Epithelial cell of prostate (primary cell): Measurements from ENCODE around the gene SUPT20HL1.
"Not testable (repeated sequence)": the region's sequence is repeated elsewhere in the genome, so short reads cannot be mapped to it uniquely, and the experiment has no call there.

Source experiments
- DNase-seq: peaks from one replicate; pipeline ENCODE4 v3.0.0-alpha.2; 2011; ENCODE audit warnings: low read depth, low spot score
- H3K27ac ChIP-seq: fragments of 450-650 bp; 2 replicates; pipeline ENCODE4 v1.5.1; 2017; ENCODE audit warnings: mild to moderate bottlenecking

Gene SUPT20HL1

DNA sequence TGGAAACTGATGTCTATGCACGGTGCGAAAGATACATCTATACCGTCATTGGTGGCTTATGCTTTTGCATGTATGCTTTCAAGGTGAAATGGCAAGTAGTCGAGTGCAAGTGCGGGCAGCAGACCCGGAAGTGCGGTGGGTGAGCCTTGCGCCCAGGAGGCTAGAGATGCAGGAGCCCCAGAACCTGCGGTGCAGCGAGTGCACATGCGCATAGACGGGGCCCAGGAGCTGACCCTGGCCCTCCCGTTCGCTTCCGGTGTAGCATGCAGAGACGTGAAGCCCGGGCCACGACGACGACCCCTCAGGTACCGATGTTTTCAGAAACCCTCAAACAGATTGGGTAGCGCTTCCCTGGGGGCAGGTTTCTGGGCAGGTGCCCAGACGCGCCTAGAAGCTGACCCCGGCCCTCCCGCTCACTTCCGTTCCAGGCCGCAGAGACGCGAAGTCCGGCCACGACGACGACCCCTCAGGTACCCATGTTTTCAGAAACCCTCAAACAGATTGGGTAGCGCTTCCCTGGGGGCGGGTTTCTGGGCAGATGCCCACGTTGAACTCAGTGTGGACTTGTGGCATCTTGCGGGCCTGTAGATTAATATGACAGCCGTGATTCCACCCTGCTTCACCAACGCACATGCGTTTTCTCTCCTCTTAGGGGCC is 1.8 kb downstream of the SUPT20HL1 start:
- not testable (repeated sequence) for H3K27ac ChIP-seq, DNase-seq

DNA sequence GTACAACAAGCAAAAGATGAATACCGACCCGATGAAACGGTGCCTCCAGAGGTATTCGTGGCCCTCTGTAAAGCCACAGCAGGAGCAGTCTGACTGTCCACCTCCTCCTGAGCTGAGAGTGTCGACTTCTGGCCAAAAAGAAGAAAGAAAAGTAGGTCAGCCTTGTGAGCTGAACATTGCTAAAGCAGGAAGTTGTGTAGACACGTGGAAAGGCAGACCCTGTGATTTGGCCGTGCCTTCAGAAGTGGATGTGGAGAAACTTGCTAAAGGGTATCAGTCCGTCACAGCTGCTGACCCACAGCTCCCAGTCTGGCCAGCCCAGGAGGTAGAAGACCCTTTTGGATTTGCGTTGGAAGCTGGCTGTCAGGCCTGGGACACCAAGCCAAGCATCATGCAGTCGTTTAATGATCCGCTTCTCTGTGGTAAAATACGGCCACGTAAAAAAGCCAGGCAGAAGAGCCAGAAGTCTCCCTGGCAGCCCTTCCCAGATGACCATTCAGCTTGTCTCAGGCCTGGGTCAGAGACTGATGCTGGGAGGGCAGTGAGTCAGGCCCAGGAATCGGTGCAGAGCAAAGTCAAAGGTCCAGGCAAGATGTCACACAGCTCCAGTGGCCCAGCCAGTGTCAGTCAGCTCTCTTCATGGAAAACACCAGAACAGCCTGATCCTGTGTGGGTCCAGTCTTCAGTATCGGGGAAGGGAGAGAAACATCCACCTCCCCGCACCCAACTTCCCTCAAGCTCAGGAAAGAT is 3.2 kb downstream of the SUPT20HL1 start:
- not testable (repeated sequence) for H3K27ac ChIP-seq, DNase-seq

- no peak for DNase-seq
- H3K27ac ChIP-seq: no peak overlapping the region
These were observed 3.9 kb downstream of the SUPT20HL1 start for GRCh38 chrX:24364326-24364725.

DNA sequence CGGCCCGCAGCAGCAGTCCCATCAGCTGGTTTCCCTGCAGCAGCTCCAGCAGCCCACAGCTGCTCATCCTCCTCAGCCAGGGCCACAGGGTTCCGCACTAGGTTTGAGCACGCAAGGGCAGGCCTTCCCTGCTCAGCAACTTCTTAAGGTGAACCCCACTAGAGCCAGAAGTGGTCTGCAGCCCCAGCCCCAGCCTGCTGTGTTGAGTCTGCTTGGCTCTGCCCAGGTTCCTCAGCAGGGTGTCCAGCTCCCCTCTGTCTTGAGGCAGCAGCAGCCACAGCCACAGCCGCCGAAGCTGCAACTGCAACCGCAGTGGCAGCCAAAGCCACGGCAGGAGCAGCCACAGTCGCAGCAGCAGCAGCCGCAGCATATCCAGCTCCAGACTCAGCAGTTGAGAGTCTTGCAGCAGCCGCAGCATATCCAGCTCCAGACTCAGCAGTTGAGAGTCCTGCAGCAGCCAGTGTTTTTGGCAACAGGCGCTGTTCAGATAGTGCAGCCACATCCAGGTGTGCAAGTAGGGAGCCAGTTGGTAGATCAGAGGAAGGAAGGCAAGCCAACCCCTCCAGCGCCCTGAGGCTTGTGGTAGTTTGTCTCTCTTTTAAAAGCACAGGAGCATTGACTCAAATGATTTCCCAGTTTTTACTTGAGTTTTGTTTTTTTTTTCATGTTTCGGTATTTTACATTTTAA is 4.6 kb downstream of the SUPT20HL1 start:
- H3K27ac ChIP-seq: no peak overlapping the region
- DNase-seq: no peak

- H3K27ac ChIP-seq, DNase-seq: not testable (repeated sequence)
These were observed 6.4 kb downstream of the SUPT20HL1 start for GRCh38 chrX:24366762-24367400.

DNA sequence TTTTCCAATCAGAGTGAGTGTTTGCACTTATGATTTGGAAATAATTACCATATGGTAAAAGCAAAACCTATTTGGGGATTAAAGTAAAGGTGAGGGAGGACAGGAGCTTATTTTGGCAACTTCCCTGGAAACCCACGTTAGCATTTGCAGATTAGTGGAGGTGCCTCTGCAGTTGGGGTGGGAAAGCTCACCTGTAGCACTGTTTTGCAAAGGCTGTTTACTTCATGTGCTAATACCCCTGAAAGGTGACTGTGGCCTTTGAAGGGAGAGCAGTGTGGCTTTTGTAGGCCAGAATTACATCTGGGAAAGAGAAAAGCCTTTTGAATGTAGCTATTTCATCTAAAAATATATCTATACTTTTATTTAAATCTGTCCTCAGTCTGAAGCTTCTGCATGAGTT is 9.4 kb downstream of the SUPT20HL1 start:
- no peak for DNase-seq
- no peak overlapping the region for H3K27ac ChIP-seq

GRCh38 chrX:24371391-24371972 is 11.0 kb downstream of the SUPT20HL1 start:
- H3K27ac ChIP-seq: no peak overlapping the region
- DNase-seq: no peak

DNA sequence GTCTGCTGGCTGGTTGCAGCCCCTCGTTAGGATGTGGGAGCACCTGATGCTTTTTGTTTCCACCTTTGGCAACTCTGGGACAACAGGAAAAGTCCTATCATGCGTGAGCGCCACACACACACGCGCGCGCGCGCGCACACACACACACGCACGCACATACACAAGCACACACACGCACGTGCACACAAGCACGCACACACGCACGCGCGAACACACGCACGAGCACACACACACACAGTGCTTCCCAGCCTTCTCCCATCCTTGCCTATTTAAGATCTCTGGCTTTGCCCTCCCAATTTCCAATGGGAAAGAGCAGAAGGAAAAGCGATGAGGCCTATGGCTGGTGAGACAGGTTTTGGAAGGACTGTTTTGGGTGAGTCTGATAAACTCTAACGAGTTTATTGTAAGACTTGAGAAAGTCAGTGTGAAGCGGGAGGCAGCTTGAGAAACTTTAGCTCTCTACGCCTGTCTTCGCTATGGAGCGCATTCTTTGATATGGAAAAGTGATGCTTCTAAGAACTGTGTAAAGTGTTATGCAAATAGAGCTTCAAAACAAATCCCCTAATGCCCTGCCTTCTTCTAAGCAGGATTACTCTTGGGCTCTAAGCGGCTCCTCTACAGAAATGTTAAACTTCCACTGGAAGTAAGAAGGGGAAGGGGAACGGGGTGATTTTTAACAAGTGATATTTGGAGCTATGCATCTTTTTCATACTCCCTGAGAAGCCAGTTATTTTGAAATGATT is 11.8 kb downstream of the SUPT20HL1 start:
- DNase-seq: no peak
- H3K27ac ChIP-seq: no peak overlapping the region

DNA sequence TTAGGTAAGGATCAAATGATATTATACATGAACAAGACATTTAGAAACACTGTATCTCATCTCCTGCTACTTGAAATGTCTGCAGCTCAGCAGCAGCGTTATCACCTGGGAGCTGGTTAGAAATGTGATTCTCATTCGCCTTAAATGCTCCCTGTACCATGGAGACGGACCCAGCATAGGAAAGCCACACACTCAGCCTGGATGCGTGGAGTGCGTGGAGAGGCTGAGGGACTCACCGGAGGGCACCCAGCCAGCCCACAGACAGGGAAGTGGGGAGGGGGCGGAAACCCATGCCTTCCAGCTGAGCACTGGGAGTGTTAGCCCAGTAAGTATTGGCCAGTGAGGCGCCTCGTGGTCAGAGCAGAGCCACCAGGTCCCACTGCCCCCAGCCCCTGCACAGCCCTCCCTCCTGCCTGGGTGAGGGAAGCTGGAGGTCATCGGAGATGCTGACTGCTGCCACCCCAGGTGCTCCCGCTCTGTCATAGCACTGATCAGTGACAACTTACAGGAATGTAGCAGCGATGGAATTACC is 15.2 kb downstream of the SUPT20HL1 start:
- no peak for DNase-seq
- H3K27ac ChIP-seq: no peak overlapping the region

GRCh38 chrX:24376403-24376802 is 16.0 kb downstream of the SUPT20HL1 start:
- H3K27ac ChIP-seq: no peak overlapping the region
- DNase-seq: no peak

DNA sequence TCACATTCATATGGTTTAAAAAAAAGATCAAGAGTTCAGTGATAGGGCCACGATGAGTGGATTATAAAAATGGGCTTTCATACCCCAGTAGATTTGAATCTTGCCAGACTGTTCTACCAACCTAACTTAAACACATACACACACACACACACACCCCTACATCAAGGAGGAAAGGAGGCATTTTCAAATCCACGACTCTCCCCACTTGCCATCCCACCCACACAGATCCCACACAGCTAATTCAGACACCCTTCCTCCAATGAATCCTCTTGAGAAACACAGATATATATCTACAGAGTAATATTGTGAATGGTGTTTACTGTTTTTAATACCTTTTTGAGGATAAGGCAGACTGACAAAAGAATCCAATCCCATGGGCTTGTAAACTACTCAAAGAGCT is 16.8 kb downstream of the SUPT20HL1 start:
- H3K27ac ChIP-seq: no peak overlapping the region
- no peak for DNase-seq

GRCh38 chrX:24377911-24378468 is 17.6 kb downstream of the SUPT20HL1 start:
- no peak overlapping the region for H3K27ac ChIP-seq
- DNase-seq: no peak

GRCh38 chrX:24378706-24379105 is 18.3 kb downstream of the SUPT20HL1 start:
- H3K27ac ChIP-seq: no peak overlapping the region
- DNase-seq: no peak

DNA sequence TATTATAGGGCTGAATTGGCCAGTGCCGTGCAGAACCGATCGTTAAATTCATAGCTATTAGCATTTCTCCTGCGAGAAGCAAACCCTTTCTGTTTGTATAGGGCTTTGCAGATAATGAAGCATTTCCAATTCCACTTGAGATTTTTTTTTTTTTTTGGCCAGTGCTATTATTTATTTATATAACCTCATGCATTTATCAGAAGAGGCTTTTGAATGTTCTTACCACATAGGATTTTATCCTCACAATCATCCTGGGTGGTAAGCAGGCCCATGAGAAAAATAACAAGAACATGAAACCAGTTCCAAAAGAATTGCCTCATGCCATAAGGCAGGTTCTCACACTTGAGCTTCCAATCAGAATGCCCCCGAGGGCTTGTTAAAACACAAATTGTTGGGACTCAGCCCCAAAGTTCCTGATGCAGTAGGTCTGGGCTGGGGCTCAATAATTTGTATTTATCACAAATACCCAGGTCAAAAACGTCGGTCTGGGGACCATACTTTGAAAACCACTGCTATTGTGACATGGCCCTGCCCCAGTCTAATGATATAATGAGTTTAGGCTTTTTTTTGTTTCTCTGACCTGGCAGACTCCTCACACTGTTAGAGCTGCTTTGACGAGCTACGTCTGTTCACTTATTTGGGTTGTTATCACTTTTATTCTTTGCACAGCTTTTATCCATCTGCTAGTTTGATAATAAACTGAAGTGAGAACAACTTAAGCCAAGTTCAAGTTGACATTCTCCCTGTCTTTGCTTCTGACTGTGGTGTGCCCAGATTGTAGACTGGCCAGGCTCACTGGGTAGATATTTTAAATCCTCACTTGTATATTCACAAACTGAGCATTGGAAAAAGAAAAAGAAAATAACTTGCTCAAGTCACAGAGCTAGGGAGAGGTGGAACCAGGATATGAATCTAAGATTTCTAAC is 20.1 kb downstream of the SUPT20HL1 start:
- DNase-seq: no peak

DNA sequence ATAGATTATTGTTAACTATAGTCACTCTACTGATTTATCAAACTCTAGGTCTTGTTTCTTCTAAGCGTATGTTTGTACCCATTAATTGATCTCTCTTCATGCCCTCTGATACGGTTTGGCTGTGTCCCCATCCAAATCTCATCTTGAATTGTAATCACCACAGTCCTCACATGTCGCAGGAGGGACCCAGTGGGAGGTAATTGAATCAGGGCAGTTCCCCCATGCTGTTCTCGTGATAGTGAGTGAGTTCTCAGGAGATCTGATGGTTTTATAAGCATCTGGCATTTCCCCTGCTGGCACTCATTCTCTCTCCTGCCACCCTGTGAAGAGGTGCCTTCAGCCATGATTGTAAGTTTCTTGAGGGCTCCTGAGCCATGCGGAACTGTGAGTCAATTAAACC is 21.9 kb downstream of the SUPT20HL1 start:
- not testable (repeated sequence) for H3K27ac ChIP-seq, DNase-seq

More for the DNA sequence above, 20.1 kb downstream of the SUPT20HL1 start:
- H3K27ac ChIP-seq: no peak overlapping the region

DNA sequence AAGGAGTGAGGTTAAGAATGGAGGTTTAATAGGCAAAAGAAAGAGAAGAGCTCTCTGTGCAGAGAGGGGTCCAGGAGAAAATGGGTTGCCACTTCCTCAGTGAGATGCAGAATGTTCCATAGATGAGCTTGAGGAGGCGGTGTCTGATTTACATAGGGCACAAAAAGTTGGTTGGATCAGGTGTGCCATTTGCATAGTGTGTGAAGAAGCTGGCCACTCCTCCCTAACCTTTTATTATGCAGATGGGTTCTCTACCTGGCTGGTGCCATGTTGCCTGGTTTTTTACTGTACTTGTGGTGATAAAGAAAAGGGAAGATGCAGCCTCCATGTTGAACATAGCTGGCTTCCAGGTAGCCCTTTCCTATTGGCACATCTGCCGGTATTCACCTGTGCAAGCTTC is 27.3 kb downstream of the SUPT20HL1 start:
- DNase-seq: no peak
- no peak overlapping the region for H3K27ac ChIP-seq

DNA sequence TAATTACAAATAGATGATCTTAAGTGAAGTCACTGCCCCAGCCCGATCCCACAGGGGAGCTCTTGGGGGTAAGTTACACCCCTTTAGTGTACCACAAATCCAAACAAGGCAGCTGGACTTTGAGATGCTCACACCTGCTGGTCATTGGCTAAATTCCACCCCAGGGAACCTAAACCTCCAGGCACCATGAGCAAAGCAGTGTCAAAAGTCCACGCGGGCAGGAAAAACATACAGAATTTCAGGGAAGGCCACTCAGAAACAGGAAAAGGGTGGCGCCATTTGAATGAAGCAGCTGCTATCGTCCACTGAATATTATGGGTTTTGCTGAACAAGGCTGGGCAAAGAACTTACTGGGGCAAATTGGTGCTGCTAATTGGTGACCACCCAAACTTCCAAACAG is 30.9 kb downstream of the SUPT20HL1 start:
- no peak overlapping the region for H3K27ac ChIP-seq
- no peak for DNase-seq

GRCh38 chrX:24391843-24392242 is 31.4 kb downstream of the SUPT20HL1 start:
- DNase-seq: no peak
- H3K27ac ChIP-seq: no peak overlapping the region
